ENCODE results near the gene RNF5. TPM values are rescaled to one million over a fixed set of nuclear protein-coding genes. Genes with fewer than 3 reads are reported as not detected.

The RNF5 gene
- total and polyA plus RNA-seq, 9 of the 15 experiments (the other 6 are each of a cell fraction or from before 2014, with no cell fraction given): 62.2 to 245 (median 129) TPM

DNA sequence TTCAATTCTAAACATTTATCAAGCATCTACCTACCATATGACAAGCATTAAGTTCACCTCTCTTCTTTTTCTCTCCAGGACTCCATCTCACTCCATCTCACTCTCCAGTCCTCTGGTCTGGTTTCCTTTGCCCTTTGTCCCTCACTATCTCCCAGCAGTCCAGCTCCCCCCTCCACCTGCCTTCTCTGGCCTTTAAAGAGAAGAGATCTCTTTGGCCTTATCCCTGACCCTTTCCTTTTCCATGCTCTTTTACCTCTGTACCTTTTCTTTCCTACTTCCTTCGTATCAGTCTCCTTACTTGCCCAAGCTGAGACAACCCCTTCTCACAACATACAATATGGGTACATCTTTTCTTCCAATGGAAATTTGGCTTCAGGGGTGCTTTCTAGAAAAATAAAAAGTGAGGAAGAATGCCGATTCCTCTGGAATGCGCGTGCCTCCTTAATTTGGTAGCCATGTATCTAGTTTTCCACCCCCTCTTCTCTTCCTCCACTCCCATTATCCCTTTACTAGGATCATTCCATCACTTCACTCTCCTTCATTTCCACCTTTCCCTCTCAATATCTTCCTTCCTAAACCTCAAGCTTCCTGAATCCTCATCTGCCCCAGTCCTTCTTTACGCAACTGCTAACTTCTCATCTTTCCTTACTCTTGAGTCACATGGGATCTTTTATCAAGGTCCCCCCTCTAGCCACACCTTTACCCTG, 1.6 kb upstream of the RNF5 start (continued):
- TF ChIP-seq NBN (IDR thresholded peaks at IDR 0.05; ENCODE audit: low read depth): 0 out of 2 replicates have a peak, but pooled peaks have one; percentile 15
- TF ChIP-seq ZNF263 (CRISPR knock-in tag; IDR thresholded peaks at IDR 0.05; ENCODE audit: borderline replicate concordance): no peak
- TF ChIP-seq TAF9B (IDR thresholded peaks at IDR 0.05; ENCODE audit: partially characterized antibody): peak; percentile 42
- TF ChIP-seq MAFF (IDR thresholded peaks at IDR 0.05; ENCODE audit: low read length): no peak
- TF ChIP-seq, protein P1, sequence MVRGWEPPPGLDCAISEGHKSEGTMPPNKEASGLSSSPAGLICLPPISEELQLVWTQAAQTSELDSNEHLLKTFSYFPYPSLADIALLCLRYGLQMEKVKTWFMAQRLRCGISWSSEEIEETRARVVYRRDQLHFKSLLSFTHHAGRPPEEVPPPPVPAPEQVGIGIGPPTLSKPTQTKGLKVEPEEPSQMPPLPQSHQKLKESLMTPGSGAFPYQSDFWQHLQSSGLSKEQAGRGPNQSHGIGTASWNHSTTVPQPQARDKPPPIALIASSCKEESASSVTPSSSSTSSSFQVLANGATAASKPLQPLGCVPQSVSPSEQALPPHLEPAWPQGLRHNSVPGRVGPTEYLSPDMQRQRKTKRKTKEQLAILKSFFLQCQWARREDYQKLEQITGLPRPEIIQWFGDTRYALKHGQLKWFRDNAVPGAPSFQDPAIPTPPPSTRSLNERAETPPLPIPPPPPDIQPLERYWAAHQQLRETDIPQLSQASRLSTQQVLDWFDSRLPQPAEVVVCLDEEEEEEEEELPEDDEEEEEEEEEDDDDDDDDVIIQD (CRISPR knock-in tag; IDR thresholded peaks at IDR 0.05): no peak
- 0 out of 2 replicates have a peak, but pooled peaks have one; percentile 7 for TF ChIP-seq SMARCA4 (IDR thresholded peaks at IDR 0.05)
- TF ChIP-seq LCOR (CRISPR knock-in tag; IDR thresholded peaks at IDR 0.05): 0 out of 2 replicates have a peak, but pooled peaks have one; percentile 3
- TF ChIP-seq MAZ (CRISPR knock-in tag; conservative IDR thresholded peaks at IDR 0.05 in 1 of 2, IDR thresholded peaks at IDR 0.05 in 1 of 2): no peak
- peak; percentile 87 for TF ChIP-seq LARP7 (IDR thresholded peaks at IDR 0.05)
- peak; percentile 81 for TF ChIP-seq CEBPB (tag; IDR thresholded peaks at IDR 0.05)
- peak; percentile 56; the same call in 1 of the 2 replicates for TF ChIP-seq EHMT2 (IDR thresholded peaks at IDR 0.05)
- TF ChIP-seq E2F3 (CRISPR knock-in tag; IDR thresholded peaks at IDR 0.05): peak; percentile 25; the same call in 1 of the 2 replicates
- peak; percentile 59; the same call in 1 of the 2 replicates for TF ChIP-seq MIER1 (IDR thresholded peaks at IDR 0.05; ENCODE audit: low read depth)
- no peak for TF ChIP-seq MAX (CRISPR knock-in tag; IDR thresholded peaks at IDR 0.05)
- TF ChIP-seq ZNF175 (CRISPR knock-in tag; IDR thresholded peaks at IDR 0.05; ENCODE audit: low read depth): no peak; the same call in 1 of the 2 replicates
- no peak for TF ChIP-seq HNRNPLL (IDR thresholded peaks at IDR 0.05; ENCODE audit: low read depth, low read length, poor library complexity, severe bottlenecking)
- peak in 1 of 2 experiments; percentile 84; a peak in 2 of 4 replicates for TF ChIP-seq CSDE1 (IDR thresholded peaks at IDR 0.05)
- TF ChIP-seq, protein P2, sequence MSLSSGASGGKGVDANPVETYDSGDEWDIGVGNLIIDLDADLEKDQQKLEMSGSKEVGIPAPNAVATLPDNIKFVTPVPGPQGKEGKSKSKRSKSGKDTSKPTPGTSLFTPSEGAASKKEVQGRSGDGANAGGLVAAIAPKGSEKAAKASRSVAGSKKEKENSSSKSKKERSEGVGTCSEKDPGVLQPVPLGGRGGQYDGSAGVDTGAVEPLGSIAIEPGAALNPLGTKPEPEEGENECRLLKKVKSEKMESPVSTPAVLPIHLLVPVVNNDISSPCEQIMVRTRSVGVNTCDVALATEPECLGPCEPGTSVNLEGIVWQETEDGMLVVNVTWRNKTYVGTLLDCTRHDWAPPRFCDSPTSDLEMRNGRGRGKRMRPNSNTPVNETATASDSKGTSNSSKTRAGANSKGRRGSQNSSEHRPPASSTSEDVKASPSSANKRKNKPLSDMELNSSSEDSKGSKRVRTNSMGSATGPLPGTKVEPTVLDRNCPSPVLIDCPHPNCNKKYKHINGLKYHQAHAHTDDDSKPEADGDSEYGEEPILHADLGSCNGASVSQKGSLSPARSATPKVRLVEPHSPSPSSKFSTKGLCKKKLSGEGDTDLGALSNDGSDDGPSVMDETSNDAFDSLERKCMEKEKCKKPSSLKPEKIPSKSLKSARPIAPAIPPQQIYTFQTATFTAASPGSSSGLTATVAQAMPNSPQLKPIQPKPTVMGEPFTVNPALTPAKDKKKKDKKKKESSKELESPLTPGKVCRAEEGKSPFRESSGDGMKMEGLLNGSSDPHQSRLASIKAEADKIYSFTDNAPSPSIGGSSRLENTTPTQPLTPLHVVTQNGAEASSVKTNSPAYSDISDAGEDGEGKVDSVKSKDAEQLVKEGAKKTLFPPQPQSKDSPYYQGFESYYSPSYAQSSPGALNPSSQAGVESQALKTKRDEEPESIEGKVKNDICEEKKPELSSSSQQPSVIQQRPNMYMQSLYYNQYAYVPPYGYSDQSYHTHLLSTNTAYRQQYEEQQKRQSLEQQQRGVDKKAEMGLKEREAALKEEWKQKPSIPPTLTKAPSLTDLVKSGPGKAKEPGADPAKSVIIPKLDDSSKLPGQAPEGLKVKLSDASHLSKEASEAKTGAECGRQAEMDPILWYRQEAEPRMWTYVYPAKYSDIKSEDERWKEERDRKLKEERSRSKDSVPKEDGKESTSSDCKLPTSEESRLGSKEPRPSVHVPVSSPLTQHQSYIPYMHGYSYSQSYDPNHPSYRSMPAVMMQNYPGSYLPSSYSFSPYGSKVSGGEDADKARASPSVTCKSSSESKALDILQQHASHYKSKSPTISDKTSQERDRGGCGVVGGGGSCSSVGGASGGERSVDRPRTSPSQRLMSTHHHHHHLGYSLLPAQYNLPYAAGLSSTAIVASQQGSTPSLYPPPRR (CRISPR knock-in tag; IDR thresholded peaks at IDR 0.05; ENCODE audit: borderline replicate concordance): no peak
- TF ChIP-seq ZNF77 (CRISPR knock-in tag; IDR thresholded peaks at IDR 0.05): 0 out of 2 replicates have a peak, but pooled peaks have one; percentile 26
- TF ChIP-seq ZBTB1 (CRISPR knock-in tag; IDR thresholded peaks at IDR 0.05; ENCODE audit: borderline replicate concordance, low read depth): 0 out of 2 replicates have a peak, but pooled peaks have one; percentile 34
- 0 out of 2 replicates have a peak, but pooled peaks have one; percentile 46 for TF ChIP-seq DPF2 (IDR thresholded peaks at IDR 0.05)
- no peak for TF ChIP-seq RBM22 (IDR thresholded peaks at IDR 0.05; ENCODE audit: low read depth, low read length, poor library complexity, severe bottlenecking)

Data from K562 (cell line).